ENCODE data around the gene MEF2C.

Gene MEF2C

GRCh38 chr5:88671505-88672499 lies 211.2 kb downstream of the MEF2C start:
- DNase-seq: no peak

- DNase-seq: no peak
These were observed 211.9 kb downstream of the MEF2C start for GRCh38 chr5:88671106-88671504.

- no peak for DNase-seq
These were observed 212.5 kb downstream of the MEF2C start for GRCh38 chr5:88670461-88670860.

GRCh38 chr5:88669371-88670050 lies 213.5 kb downstream of the MEF2C start:
- DNase-seq: no peak

- no peak for DNase-seq
These were observed 215.3 kb downstream of the MEF2C start for GRCh38 chr5:88667496-88668201.

Measured in CD4-positive, alpha-beta T cell treated with Interferon gamma for 1 hour (primary cell).